Activated naive CD8-positive, alpha-beta T cell treated with anti-CD3 and anti-CD28 coated beads for 36 hours (primary cell): ENCODE measurements around the gene MAVS. TPM values are rescaled to one million over a fixed set of nuclear protein-coding genes. Genes with fewer than 3 reads are reported as not detected.

Source experiments
- DNase-seq: peaks from one replicate; pipeline ENCODE4 v3.0.0; 2021
- H3K27ac Mint-ChIP-seq: one replicate; pipeline ENCODE4 v1.8.0; 2022; ENCODE audit warnings: mild to moderate bottlenecking, moderate library complexity, mixed read lengths
- H3K27me3 Mint-ChIP-seq: one replicate; pipeline ENCODE4 v1.8.0; 2022; ENCODE audit warnings: mild to moderate bottlenecking, mixed read lengths
- H3K36me3 Mint-ChIP-seq: one replicate; pipeline ENCODE4 v1.8.0; 2021; ENCODE audit warnings: mild to moderate bottlenecking, mixed read lengths
- H3K4me1 Mint-ChIP-seq: one replicate; pipeline ENCODE4 v1.8.0; 2021; ENCODE audit warnings: mixed read lengths
- H3K4me3 Mint-ChIP-seq: one replicate; pipeline ENCODE4 v1.8.0; 2022; ENCODE audit warnings: mild to moderate bottlenecking, moderate library complexity, mixed read lengths
- H3K9me3 Mint-ChIP-seq: one replicate; pipeline ENCODE4 v1.8.0; 2022; ENCODE audit warnings: mixed read lengths
- total RNA-seq, 2 experiments: library from RNA; stranded (reverse); gene quantifications; one replicate each; pipeline ENCODE4 v1.2.3, GENCODE V29; 2021

Gene MAVS
- total RNA-seq, 2 experiments from 2014 or later, result 21.2 to 21.6 TPM

- Mint-ChIP-seq H3K27me3 (no peaks in the 10 kb centered on the region), H3K36me3 (peaks cover under 1% of the 10 kb centered on the region), H3K9me3 (no peaks in the 10 kb centered on the region), H3K4me1 (peaks cover 57% of the 10 kb centered on the region), H3K4me3 (peak overlapping the region; percentile 76), H3K27ac (peak overlapping the region; percentile 96)
- peak; percentile 91 for DNase-seq
These were observed 35.0 kb upstream of the MAVS start for GRCh38 chr20:3811467-3812258.

- DNase-seq, result no peak
- Mint-ChIP-seq H3K36me3 (no peaks in the 10 kb centered on the region), H3K27me3 (no peaks in the 10 kb centered on the region), H3K27ac (peak overlapping the region; percentile 96), H3K4me3 (peak overlapping the region; percentile 76), H3K9me3 (no peaks in the 10 kb centered on the region), H3K4me1 (peaks cover 53% of the 10 kb centered on the region)
These were observed 34.4 kb upstream of the MAVS start for GRCh38 chr20:3812259-3812681.

GRCh38 chr20:3812975-3813847 is 33.4 kb upstream of the MAVS start:
- H3K9me3 Mint-ChIP-seq, result no peaks in the 10 kb centered on the region
- peaks cover 51% of the 10 kb centered on the region for H3K4me1 Mint-ChIP-seq

GRCh38 chr20:3813848-3814581 is 32.6 kb upstream of the MAVS start:
- no peaks in the 10 kb centered on the region for H3K9me3 Mint-ChIP-seq
- peak overlapping the region; percentile 51 for H3K27ac Mint-ChIP-seq
- no peaks in the 10 kb centered on the region for H3K27me3 Mint-ChIP-seq
- peaks cover 56% of the 10 kb centered on the region for H3K4me1 Mint-ChIP-seq
- H3K4me3 Mint-ChIP-seq, result no peak overlapping the region
- peak; percentile 56 for DNase-seq
- H3K36me3 Mint-ChIP-seq, result no peaks in the 10 kb centered on the region

More at GRCh38 chr20:3812975-3813847, 33.4 kb upstream of the MAVS start:
- Mint-ChIP-seq H3K27me3 (no peaks in the 10 kb centered on the region), H3K27ac (peak overlapping the region; percentile 51), H3K36me3 (no peaks in the 10 kb centered on the region), H3K4me3 (no peak overlapping the region)
- no peak for DNase-seq

- H3K27me3 Mint-ChIP-seq, result no peaks in the 10 kb centered on the region
- H3K4me3 Mint-ChIP-seq, result no peak overlapping the region
- H3K36me3 Mint-ChIP-seq, result no peaks in the 10 kb centered on the region
- H3K27ac Mint-ChIP-seq, result no peak overlapping the region
- no peaks in the 10 kb centered on the region for H3K9me3 Mint-ChIP-seq
- no peak for DNase-seq
- peaks cover 65% of the 10 kb centered on the region for H3K4me1 Mint-ChIP-seq
These were observed 31.6 kb upstream of the MAVS start for GRCh38 chr20:3814928-3815495.

GRCh38 chr20:3815703-3816315 is 30.8 kb upstream of the MAVS start:
- Mint-ChIP-seq H3K9me3 (no peaks in the 10 kb centered on the region), H3K4me1 (peaks cover 62% of the 10 kb centered on the region), H3K36me3 (no peaks in the 10 kb centered on the region), H3K27ac (peak overlapping the region; percentile 5), H3K4me3 (no peak overlapping the region), H3K27me3 (no peaks in the 10 kb centered on the region)
- peak; percentile 42 for DNase-seq

GRCh38 chr20:3818155-3819151 is 28.2 kb upstream of the MAVS start:
- no peak for DNase-seq
- peaks cover 51% of the 10 kb centered on the region for H3K4me1 Mint-ChIP-seq

GRCh38 chr20:3819411-3820047 is 27.1 kb upstream of the MAVS start:
- peak overlapping the region; percentile 79 for H3K4me3 Mint-ChIP-seq
- H3K9me3 Mint-ChIP-seq, result no peaks in the 10 kb centered on the region
- peaks cover 45% of the 10 kb centered on the region for H3K4me1 Mint-ChIP-seq
- no peak for DNase-seq
- no peaks in the 10 kb centered on the region for H3K36me3 Mint-ChIP-seq
- peak overlapping the region; percentile 91 for H3K27ac Mint-ChIP-seq
- no peaks in the 10 kb centered on the region for H3K27me3 Mint-ChIP-seq

More at GRCh38 chr20:3818155-3819151, 28.2 kb upstream of the MAVS start:
- no peaks in the 10 kb centered on the region for H3K9me3 Mint-ChIP-seq
- no peaks in the 10 kb centered on the region for H3K27me3 Mint-ChIP-seq
- H3K36me3 Mint-ChIP-seq, result no peaks in the 10 kb centered on the region
- H3K27ac Mint-ChIP-seq, result peak overlapping the region; percentile 14
- no peak overlapping the region for H3K4me3 Mint-ChIP-seq

- Mint-ChIP-seq H3K27ac (peak within 1 kb of the TSS; percentile 91), H3K27me3 (no peaks in the 10 kb centered on the region), H3K4me3 (peak within 1 kb of the TSS; percentile 83), H3K4me1 (peaks cover 41% of the 10 kb centered on the region), H3K9me3 (no peaks in the 10 kb centered on the region), H3K36me3 (no peaks in the 10 kb centered on the region)
- DNase-seq, result peak; percentile 92
These were observed 26.4 kb upstream of the MAVS start, which contains the start of gene AP5S1 for GRCh38 chr20:3820048-3820900. TSS of gene AP5S1 (plus strand) at chr20:3820547. CDS start at chr20:3822118, 1,571 bp downstream.

- Mint-ChIP-seq H3K27ac (peak overlapping the region; percentile 91), H3K4me3 (peak overlapping the region; percentile 83), H3K36me3 (no peaks in the 10 kb centered on the region), H3K27me3 (no peaks in the 10 kb centered on the region), H3K9me3 (no peaks in the 10 kb centered on the region), H3K4me1 (peaks cover 34% of the 10 kb centered on the region)
- no peak for DNase-seq
These were observed 25.5 kb upstream of the MAVS start for GRCh38 chr20:3820901-3821727.

- DNase-seq, result no peak
- Mint-ChIP-seq H3K27me3 (no peaks in the 10 kb centered on the region), H3K27ac (peak overlapping the region; percentile 91), H3K36me3 (peaks cover under 1% of the 10 kb centered on the region), H3K4me1 (peaks cover 28% of the 10 kb centered on the region), H3K9me3 (no peaks in the 10 kb centered on the region), H3K4me3 (peak overlapping the region; percentile 83)
These were observed 24.6 kb upstream of the MAVS start for GRCh38 chr20:3821996-3822395.
